Measurements from ENCODE around the gene RBP5. TPM values are rescaled to one million over a fixed set of nuclear protein-coding genes. Genes with fewer than 3 reads are reported as not detected.
A peak's percentile ranks its signal among the peaks of the same experiment; 100 is the strongest.

The RBP5 gene
- total RNA-seq, 1 donor from 2014 or later = 1.1 TPM

GRCh38 chr12:7101047-7101693 lies 27.5 kb downstream of the RBP5 start:
- no peak for DNase-seq (ENCODE audit: low read depth)

DNA sequence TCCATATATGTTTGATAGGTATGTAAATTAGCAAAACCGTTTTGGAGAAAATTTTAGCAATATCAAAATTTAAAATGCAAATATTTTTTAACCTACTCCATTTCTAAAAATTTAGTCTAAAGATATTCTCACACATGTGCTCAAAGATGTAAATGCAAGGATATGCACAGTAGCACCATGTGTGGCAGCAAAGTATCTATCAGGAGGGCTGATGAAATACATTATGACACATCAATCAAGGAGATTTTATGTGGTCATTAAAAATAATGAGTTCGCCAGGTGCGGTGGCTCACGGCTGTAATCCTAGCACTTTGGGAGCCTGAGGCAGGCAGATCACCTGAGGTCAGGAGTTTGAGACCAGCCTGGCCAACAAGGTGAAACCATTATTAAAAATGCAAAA lies 28.4 kb downstream of the RBP5 start:
- DNase-seq (ENCODE audit: low read depth) = no peak

- DNase-seq (ENCODE audit: low read depth) = no peak
Observed at GRCh38 chr12:7099290-7099996, 29.2 kb downstream of the RBP5 start.

DNA sequence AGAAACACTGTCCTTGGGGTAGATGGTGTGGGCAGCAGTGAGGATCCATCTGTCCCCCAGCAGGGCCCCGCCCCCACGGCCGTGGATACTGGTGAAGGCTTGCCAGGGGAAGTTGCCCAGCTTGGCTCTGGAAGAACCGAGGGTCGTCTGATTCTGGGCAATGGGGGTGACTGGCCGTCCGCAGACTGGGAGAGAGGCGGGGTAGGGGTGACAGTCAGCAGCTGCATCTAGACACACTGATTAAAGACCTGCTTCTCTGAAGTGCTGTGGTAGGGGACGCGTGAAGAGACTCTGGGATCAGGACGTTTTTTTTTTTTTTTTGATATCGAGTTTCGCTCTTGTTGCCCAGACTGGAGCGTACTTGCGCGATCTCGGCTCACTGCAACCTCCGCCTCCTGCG lies 31.7 kb downstream of the RBP5 start:
- no peak for DNase-seq (ENCODE audit: low read depth)

DNA sequence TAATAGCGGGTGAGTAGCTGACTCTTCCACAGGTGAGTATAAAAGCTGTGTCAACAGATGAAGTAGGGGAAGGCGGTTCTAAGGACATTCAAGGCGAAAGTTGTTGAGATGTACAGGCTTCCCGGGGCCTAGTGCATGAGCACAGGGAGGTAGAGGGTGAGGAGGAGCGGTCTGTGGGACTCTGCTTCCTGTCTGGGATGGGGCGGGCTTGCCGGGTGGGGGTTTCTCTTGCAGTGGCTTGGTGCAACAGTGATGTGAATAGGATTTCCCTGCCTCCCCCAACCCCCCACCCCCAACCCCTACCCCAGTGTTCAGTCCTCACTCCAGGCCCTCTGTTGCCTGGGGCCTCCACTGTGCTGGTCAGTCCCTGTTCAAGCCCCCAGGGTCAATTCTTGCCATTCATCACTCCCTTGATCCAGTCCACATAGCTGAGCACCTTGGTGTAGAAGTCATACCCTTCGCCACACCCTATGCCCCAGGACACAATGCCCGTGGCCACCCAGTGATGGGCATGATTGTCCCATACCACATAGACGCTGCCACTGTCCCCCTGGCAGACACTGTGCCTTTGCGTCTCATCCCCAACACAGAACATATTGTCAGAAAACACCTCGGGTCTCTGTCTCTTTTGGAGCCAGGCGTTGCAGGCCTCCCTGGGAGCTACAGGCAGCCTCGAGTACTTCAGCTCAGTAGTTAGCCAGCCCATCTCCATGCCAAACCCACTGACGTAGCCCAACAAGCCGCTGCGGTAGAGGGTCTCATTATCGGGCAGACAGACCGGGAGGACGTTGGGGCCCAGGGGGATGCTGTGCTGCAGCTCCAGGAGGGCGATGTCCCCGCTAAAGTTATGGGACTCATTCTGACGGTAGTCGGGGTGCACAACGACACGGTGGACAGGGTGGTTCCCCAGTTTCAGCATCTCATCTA lies 32.4 kb downstream of the RBP5 start:
- no peak for DNase-seq (ENCODE audit: low read depth)

DNA sequence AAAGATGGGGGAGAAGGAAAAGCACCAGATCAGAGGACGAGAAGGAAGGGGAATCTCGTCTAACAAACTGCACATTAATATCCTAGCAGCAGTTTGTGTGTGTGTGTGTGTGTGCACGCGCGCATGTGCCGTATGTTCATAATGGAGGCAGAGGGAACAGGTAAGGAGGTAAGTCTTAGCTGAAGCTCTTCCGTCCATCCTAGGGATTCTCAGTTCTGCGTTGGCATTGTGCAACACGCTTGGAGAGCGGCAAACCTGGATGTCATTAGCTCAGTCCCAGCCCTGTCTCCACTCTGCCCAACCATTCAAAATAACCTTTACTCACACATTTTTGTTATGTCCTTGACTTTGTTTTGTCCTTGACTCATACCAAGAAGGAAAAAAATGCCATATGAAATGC lies 34.8 kb downstream of the RBP5 start:
- DNase-seq (ENCODE audit: low read depth) = no peak

DNA sequence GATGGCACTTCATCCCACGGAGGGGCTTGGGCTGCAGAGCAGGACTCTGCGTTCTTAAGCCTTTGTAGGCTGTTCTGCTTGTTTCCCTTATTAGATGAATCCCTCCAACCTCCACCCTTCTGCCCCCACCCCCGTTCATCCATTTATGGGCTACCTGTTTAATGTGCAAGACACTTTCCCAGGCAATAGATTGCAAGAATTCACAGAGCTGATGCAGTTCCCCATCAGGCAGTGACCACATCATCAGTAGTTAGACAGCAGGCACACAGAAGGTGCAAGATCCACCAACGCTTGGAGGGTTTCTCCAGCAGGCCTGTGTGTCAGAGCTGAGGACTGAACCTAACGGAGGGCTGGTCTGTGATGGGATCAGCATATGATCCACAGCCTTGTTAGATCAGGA lies 35.2 kb downstream of the RBP5 start:
- no peak for DNase-seq (ENCODE audit: low read depth)

GRCh38 chr12:7092986-7093460 lies 35.7 kb downstream of the RBP5 start:
- DNase-seq (ENCODE audit: low read depth) = no peak

GRCh38 chr12:7092229-7092985 lies 36.3 kb downstream of the RBP5 start, which contains the start of gene C1R:
C1R (minus strand) TSS chr12:7092445; CDS start chr12:7092388, 57 bp downstream.
- DNase-seq (ENCODE audit: low read depth) = peak; percentile 78

DNA sequence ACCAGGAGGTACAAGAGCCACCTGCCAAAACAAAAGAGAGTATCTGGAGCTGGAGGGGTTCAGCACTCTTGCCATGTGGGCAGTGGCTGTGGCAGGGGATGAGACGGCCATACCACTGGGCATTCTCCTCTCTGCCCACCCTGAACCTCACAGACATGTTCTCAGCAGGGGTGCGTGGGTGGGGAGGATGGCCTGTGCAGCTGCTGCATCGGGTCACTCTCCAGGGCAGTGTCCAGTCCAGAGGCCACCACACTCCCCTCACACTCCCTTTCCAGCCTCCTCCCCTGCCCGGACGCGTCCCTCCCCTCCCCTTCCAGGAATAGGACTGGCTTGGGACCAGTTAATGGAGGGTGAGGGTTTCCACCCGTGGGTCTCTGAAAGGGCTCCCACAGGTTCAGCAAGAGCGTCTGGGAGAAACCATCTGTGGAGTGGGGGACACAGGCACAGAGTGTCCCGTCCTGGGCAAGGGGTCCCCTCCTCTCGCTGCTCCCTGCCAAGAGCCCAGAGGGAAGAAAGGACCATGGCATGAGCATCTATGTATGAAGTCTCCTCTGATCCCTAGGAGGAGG lies 36.9 kb downstream of the RBP5 start:
- DNase-seq (ENCODE audit: low read depth) = no peak

DNA sequence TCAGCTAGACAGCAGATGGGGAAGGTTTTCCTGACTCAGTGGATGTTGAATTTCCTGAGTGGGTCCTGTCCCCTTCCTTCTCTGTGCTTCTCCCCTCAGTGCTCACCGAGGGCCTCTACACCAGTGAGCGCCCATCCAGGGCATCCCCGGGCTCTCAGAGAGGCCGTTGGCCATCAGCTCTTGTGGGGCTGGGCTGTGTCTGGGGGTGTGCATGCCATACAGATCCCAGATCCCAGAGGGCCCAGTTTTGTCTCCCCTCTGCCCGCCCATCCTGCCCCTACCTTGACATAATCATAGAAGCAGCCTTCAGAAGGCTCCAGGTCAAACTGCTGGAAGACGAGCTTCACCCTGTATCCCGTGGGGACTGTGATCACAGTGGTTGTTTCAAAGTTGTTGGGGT lies 37.5 kb downstream of the RBP5 start:
- DNase-seq (ENCODE audit: low read depth) = no peak

GRCh38 chr12:7090222-7090998 lies 38.3 kb downstream of the RBP5 start:
- DNase-seq (ENCODE audit: low read depth) = no peak

- no peak for DNase-seq (ENCODE audit: low read depth)
Observed at GRCh38 chr12:7089196-7089871, 39.4 kb downstream of the RBP5 start.

DNA sequence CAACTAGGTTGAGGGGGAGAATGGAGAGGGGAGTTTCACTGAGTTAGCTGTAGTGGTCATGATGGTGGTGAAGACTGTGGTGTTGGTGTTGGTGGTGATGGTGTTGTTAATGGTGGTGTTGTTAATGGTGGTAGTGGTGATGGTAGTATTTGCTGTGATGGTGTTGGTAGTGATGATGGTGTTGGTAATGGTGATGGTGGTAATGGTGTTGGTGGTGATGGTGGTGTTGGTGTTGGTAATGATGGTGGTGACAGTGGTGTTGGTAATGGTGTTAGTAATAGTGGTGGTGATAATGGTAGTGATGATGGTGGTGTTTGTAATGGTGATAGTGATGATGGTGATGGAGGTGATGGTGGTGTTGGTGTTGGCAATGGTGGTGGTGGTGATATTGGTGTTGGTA lies 45.6 kb downstream of the RBP5 start:
- no peak for DNase-seq (ENCODE audit: low read depth)

GRCh38 chr12:7081037-7081436 lies 47.7 kb downstream of the RBP5 start:
- DNase-seq (ENCODE audit: low read depth) = no peak

DNA sequence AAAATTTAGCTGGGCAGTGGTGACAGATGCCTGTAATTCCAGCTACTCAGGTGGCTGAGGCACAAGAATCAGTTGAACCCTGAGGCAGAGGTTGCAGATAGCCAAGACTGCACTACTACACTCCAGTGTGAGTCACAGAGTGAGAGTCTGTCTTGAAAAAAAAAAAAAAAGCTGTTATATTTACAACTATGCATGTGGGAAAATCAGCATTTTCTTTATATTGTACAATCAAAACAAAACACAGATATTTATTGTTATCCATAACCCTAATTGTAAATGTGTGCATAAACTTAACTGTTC lies 48.9 kb downstream of the RBP5 start:
- peak; percentile 85 for DNase-seq (ENCODE audit: low read depth)

- DNase-seq (ENCODE audit: low read depth) = no peak
Observed at GRCh38 chr12:7078163-7078562, 50.5 kb downstream of the RBP5 start.

DNA sequence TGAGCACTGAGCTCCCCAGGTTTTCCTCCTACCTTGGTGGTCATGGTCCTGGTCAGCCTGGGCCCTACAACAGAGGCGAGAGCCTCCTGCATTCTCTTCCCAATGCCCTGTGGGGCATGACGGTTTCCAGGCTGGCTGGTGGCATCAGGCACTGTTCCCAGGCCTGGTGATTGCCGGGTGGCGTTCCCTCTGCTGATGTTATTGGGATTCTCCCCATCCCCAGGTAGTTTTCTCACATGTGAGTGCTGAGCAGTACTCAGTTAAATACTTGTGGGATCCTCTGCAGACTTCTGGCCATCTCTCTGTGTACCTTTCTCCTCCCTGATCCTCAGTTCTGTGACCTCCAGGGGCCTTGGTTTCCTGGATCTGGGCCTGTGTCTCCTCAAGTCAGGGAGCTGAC lies 52.2 kb downstream of the RBP5 start:
- no peak for DNase-seq (ENCODE audit: low read depth)

GRCh38 chr12:7075939-7076338 lies 52.8 kb downstream of the RBP5 start:
- no peak for DNase-seq (ENCODE audit: low read depth)

DNA sequence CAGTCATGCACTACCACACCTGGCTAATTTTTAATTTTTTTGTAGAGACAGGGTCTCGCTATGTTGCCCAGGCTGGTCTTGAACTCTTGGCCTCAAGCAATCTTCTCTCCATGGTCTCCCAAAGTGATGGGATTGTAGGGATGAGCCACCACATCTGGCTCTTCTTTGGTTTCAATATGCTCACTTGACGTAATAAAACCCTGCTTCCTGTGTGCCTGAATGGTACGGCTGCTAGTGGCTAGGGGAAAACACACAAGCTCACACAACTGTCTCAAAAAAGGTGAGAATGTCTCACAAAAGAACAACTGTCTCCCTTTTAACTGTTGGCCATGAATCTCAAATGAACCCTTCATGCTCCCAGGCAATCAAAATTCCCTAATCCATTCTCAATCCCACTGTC lies 53.2 kb downstream of the RBP5 start:
- no peak for DNase-seq (ENCODE audit: low read depth)
